HUES48 (cell line): ENCODE measurements around the gene FAM110D.
A peak's percentile ranks its signal among the peaks of the same experiment; 100 is the strongest.

Experiments
- H3K27ac ChIP-seq: one replicate; pipeline ENCODE4 v1.7.0; 2013; ENCODE audit warnings: low read depth, low read length, inconsistent platforms
- H3K27me3 ChIP-seq: 2 replicates; pipeline ENCODE4 v1.6.1; 2013; ENCODE audit warnings: mild to moderate bottlenecking, low read length; ENCODE audit not compliant: control insufficient read depth, insufficient read depth
- H3K36me3 ChIP-seq: 2 replicates; pipeline ENCODE4 v1.6.1; 2013; ENCODE audit warnings: low read length; ENCODE audit not compliant: control insufficient read depth, insufficient read depth
- H3K4me1 ChIP-seq: 2 replicates; pipeline ENCODE4 v1.6.1; 2013; ENCODE audit warnings: mild to moderate bottlenecking, low read length; ENCODE audit not compliant: control insufficient read depth, insufficient read depth
- H3K4me3 ChIP-seq: 2 replicates; pipeline ENCODE4 v1.5.1; 2013; ENCODE audit warnings: mild to moderate bottlenecking, low read depth, low read length
- H3K9ac ChIP-seq: 2 replicates; pipeline ENCODE4 v1.6.1; 2013; ENCODE audit warnings: mild to moderate bottlenecking, low read depth, low read length, moderate library complexity
- H3K9me3 ChIP-seq: 2 replicates; pipeline ENCODE4 v1.6.1; 2013; ENCODE audit warnings: low read length; ENCODE audit not compliant: control insufficient read depth, insufficient read depth

FAM110D gene

DNA sequence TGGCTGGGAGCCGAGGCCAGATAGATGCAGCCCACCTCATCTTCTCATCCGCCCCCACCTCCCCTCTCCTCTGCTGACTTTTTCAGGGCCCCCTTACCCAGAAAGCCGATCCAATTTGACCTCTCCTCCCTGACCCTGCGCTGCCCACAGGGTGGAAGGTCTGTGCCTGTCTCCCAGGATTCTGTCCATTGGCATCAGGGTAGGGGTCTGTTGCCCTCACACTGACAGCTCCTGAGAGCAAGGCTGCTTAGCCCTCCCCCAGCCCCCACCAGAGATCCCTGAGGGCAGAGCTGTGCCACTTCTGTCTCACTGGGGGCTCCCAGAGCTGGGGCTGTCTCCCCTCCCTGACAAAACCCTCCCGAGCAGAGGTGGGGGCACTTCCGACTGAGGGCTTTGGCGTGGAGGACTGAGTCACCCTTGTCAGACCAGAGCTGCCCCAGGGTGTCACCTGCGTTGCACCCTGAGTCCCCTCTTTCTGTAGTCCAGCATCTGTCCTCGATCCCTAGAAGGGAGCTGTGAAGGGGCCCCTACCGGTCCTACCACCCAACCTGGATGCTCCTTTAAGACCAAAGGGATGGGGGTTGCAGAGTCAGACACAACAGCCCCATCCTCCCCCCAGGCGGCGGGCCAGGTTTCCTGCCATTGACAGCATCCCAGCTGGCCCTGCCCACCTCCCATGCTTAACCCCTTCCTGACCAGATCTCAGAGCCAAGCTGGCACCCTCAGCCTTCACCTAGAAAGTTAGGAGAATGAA, 2.4 kb upstream of the FAM110D start:
- Histone ChIP-seq H3K36me3 (no peaks in the 10 kb centered on the region), H3K4me3 (peak overlapping the region; percentile 30), H3K9ac (no peak overlapping the region), H3K4me1 (peaks cover 45% of the 10 kb centered on the region), H3K27me3 (peaks cover 95% of the 10 kb centered on the region), H3K27ac (no peak overlapping the region), H3K9me3 (no peaks in the 10 kb centered on the region)

GRCh38 chr1:26158271-26158907, 490 bp upstream of the FAM110D start:
- Histone ChIP-seq H3K27ac (no peak overlapping the region), H3K4me1 (peaks cover 46% of the 10 kb centered on the region), H3K9me3 (no peaks in the 10 kb centered on the region), H3K27me3 (peaks cover 97% of the 10 kb centered on the region), H3K36me3 (no peaks in the 10 kb centered on the region), H3K9ac (no peak overlapping the region), H3K4me3 (no peak overlapping the region)

DNA sequence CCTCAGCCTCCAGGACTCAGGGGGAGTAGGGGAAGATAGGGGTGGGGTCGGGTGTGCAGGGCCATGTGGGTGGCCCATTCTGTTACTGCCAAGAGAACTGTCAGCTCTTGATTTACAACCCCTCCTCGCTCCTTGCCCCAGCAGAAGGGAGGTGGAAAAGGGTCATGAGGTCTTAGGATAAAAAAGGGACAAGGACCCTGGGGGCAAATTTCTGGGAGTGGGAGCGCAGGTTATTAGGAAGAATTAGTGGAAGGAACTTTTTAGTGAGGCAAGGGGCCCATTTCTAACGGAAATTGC, 812 bp downstream of the FAM110D start:
- Histone ChIP-seq H3K9me3 (no peaks in the 10 kb centered on the region), H3K4me1 (peaks cover 43% of the 10 kb centered on the region), H3K9ac (no peak overlapping the region), H3K36me3 (no peaks in the 10 kb centered on the region), H3K27me3 (peaks cover 91% of the 10 kb centered on the region), H3K4me3 (no peak overlapping the region), H3K27ac (no peak overlapping the region)

GRCh38 chr1:26160527-26161414, 1.9 kb downstream of the FAM110D start:
- Histone ChIP-seq H3K27me3 (peaks cover 88% of the 10 kb centered on the region), H3K27ac (no peak overlapping the region), H3K4me3 (peak overlapping the region; percentile 58; the same call in 1 of the 2 replicates), H3K36me3 (no peaks in the 10 kb centered on the region), H3K4me1 (peaks cover 40% of the 10 kb centered on the region), H3K9ac (no peak overlapping the region), H3K9me3 (no peaks in the 10 kb centered on the region)

DNA sequence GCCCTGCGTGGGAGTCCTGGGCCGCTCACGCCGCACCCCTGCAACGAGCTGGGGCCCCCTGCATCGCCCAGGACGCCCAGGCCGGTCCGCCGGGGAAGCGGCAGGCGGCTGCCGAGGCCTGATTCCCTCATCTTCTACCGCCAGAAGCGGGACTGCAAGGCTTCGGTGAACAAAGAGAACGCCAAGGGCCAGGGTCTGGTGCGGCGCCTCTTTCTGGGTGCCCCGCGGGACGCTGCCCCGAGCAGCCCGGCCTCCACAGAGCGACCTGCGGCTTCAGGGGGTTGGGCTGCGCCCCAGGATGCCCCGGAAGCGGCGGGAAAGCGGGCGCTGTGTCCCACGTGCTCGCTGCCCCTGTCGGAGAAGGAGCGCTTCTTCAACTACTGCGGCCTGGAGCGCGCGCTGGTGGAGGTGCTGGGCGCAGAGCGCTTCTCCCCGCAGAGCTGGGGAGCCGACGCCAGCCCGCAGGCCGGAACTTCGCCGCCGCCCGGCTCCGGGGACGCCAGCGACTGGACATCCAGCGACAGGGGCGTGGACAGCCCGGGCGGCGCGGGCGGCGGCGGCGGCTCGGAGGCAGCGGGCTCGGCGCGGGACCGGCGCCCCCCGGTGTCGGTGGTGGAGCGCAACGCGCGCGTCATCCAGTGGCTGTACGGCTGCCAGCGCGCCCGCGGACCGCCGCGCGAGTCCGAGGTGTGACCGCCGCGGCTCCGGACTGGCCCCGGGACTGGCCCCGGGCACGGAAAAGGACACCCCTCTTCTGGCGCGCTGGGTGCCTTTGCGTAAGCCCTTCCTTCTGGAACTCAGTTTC, 2.7 kb downstream of the FAM110D start:
- H3K9ac ChIP-seq: 0 out of 2 replicates have a peak overlapping the region, but pooled peaks have one; percentile 32
- H3K4me3 ChIP-seq: peak overlapping the region; percentile 58

DNA sequence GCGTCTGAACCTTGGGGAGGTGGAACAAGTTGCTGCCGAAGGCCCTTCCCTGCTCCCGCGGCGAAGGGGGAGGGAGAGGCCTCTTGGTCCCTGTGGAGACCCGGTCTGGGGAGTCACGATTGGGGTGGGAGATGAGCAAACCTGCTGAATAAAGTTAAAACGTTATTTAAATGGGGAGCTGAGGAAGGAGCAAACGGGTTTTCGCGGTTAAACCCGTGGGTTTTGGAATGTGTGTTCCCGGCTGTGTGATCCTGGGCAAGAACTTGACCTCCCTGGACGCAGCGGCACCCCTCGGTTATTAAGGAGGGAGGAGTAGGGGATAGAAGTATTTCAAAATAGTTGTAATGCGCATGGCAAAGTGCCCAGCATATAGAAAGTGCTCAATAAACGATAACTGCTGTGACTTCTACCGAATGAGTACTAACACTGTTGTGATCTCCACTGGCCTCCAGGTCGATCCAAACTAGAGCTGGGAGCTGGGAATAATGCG, 3.4 kb downstream of the FAM110D start:
- Histone ChIP-seq H3K27me3 (peaks cover 74% of the 10 kb centered on the region), H3K36me3 (no peaks in the 10 kb centered on the region), H3K27ac (no peak overlapping the region), H3K4me1 (peaks cover 27% of the 10 kb centered on the region), H3K9me3 (no peaks in the 10 kb centered on the region), H3K4me3 (peak overlapping the region; percentile 58), H3K9ac (no peak overlapping the region)

More for the DNA sequence above, 2.7 kb downstream of the FAM110D start:
- H3K9me3 ChIP-seq: no peaks in the 10 kb centered on the region
- H3K27me3 ChIP-seq: peaks cover 80% of the 10 kb centered on the region
- H3K4me1 ChIP-seq: peaks cover 32% of the 10 kb centered on the region
- no peak overlapping the region for H3K27ac ChIP-seq
- no peaks in the 10 kb centered on the region for H3K36me3 ChIP-seq

- Histone ChIP-seq H3K4me3 (no peak overlapping the region; the same call in 1 of the 2 replicates), H3K27me3 (peaks cover 60% of the 10 kb centered on the region), H3K9me3 (no peaks in the 10 kb centered on the region), H3K9ac (no peak overlapping the region), H3K4me1 (peaks cover 27% of the 10 kb centered on the region), H3K36me3 (no peaks in the 10 kb centered on the region), H3K27ac (no peak overlapping the region)
Observed at GRCh38 chr1:26163684-26164035, 4.8 kb downstream of the FAM110D start.

DNA sequence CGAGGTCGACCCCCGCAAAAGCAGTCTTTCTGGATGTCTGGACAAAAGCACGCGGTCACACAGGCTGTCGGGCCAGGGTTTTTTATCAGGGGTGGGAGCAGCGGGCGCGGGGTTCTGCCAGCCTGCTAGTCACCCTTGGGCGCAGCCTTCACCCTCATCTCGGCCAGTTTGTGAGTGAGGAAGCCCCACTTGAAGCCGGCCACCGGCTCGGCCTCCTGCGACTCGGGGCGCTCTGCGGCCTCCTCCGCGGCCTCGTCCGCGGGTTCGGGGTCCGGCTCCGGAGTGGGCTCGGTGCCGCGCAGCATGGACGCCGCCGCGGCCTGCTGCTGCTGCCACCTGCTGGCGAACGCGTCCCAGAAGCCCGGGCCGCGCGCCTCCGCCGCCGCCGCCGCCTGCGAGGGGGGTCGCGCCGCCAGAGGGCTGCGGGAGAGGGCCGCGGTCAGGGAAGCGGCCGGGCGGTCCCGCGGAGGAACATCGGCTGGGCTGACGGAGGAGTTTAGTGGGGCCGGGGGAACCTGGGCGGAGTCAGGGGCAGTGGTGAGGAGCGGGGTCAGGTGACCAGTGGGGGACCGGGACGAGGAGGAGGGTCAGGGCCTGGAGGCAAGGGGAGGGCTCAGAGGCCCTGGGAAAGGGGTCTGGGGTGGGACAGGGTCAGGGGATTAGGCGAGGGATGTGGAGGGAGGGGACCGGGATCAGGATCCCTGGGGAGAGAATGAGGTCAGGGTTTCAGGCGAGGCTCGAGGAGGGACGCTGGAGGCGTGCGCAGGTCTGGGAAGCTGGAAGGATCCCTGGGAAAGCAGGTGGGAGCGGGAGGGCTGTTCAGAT, 5.4 kb downstream of the FAM110D start:
- peaks cover 24% of the 10 kb centered on the region for H3K4me1 ChIP-seq
- peak overlapping the region; percentile 35 for H3K27ac ChIP-seq
- H3K27me3 ChIP-seq: peaks cover 54% of the 10 kb centered on the region
- no peaks in the 10 kb centered on the region for H3K36me3 ChIP-seq
- peak overlapping the region; percentile 57 for H3K4me3 ChIP-seq
- no peaks in the 10 kb centered on the region for H3K9me3 ChIP-seq
- H3K9ac ChIP-seq: no peak overlapping the region

DNA sequence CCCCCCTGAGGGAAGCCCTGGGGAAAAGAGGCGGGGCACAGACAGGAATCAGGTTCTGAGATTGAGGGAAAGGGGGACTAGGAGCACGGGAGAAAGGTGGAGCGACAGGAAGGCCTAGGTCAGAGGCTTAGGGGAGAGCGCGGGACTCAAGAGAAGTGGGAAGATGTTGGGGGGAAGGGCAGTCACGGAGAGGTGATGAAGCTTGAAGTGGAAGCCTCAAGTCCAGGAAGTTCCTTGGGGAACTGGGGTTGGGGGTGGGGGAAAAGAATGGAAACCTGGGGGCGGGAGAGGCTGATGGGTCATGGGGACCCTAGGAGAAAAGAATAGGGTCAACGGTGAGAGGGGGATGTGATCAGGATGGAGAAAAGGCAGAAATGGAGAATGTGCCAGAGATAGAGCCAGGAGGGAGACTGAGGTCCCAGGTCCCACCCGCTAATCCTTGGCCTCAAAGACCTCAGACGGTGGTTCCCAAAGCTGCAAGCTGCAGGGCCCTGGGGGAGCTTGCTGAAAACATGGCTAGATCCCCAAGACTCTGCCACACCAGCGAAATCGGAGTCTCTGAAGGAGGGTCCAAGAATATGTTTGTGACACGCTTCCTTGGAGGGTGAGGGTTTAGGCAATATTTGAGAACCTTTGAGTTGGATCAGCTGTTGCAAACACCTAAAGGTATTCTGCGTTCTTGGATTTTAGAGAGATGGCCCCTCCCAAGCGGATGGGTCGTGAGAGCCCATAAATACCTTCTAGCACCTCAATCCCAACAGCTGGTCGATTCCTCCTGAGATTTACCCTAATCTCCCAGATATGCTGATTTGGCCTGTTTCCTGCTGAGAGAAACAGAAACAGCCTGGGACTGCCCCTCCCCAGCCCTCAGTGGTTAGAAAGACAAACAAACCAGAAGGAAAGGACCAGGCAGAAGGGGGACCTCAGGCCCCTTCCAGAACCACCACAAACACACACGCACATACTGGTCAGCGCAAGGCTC, 6.3 kb downstream of the FAM110D start:
- Histone ChIP-seq H3K9me3 (no peaks in the 10 kb centered on the region), H3K4me1 (peaks cover 25% of the 10 kb centered on the region), H3K9ac (no peak overlapping the region), H3K27me3 (peaks cover 47% of the 10 kb centered on the region), H3K4me3 (peak overlapping the region; percentile 57), H3K36me3 (no peaks in the 10 kb centered on the region), H3K27ac (peak overlapping the region; percentile 35)
